Keratinocyte (primary cell): ENCODE results near the gene BOC. TPM values are rescaled to one million over a fixed set of nuclear protein-coding genes. Genes with fewer than 3 reads are reported as not detected.

Experiments
- DNase-seq: peaks from one replicate; pipeline ENCODE4 v3.0.0-alpha.2; 2011; ENCODE audit warnings: low read depth, missing footprints, low spot score
- FAIRE-seq: peaks from 2 replicates; lab custom pipeline; 2011; peaks lifted over from hg19 to GRCh38; lab: Jason Lieb, UNC
- H2AFZ ChIP-seq: 2 replicates; pipeline ENCODE4 v1.6.0; 2012; ENCODE audit warnings: low read length, control low read depth, inconsistent platforms; ENCODE audit not compliant: control insufficient read depth
- H3K27ac ChIP-seq: 2 replicates; pipeline ENCODE4 v1.5.1; 2011; ENCODE audit warnings: low read length; ENCODE audit not compliant: control insufficient read depth, insufficient read depth
- H3K27me3 ChIP-seq: 3 replicates; pipeline ENCODE4 v1.6.0; 2011; ENCODE audit warnings: low read length; ENCODE audit not compliant: control insufficient read depth, insufficient read depth; ENCODE audit errors: extremely low read depth
- H3K36me3 ChIP-seq, 2 experiments: 2 replicates in 1 of 2; 3 replicates in 1 of 2; pipeline ENCODE4 v1.5.1; 2011; ENCODE audit warnings: low read length in 2 of 2, mild to moderate bottlenecking in 1 of 2; ENCODE audit not compliant: control insufficient read depth in 2 of 2, insufficient read depth in 2 of 2; ENCODE audit errors: extremely low read depth in 1 of 2
- H3K4me1 ChIP-seq: 3 replicates; pipeline ENCODE4 v1.5.1; 2011; ENCODE audit warnings: low read length; ENCODE audit not compliant: control insufficient read depth, insufficient read depth; ENCODE audit errors: extremely low read depth
- H3K4me2 ChIP-seq: 3 replicates; pipeline ENCODE4 v1.6.0; 2011; ENCODE audit warnings: low read depth, low read length; ENCODE audit not compliant: control insufficient read depth, insufficient read depth; ENCODE audit errors: extremely low read depth
- H3K4me3 ChIP-seq, 3 experiments: fragments of 200-600 bp in 1 of 3; sonication (generic) in 1 of 3; 2 replicates in 2 of 3; 3 replicates in 1 of 3; pipeline ENCODE4 v1.5.1; 2011 to 2016; ENCODE audit warnings: low read length in 3 of 3, mild to moderate bottlenecking in 3 of 3, control low read depth in 2 of 3, inconsistent platforms in 1 of 3, low read depth in 1 of 3, mixed read lengths in 1 of 3, mixed run types in 1 of 3, moderate library complexity in 1 of 3; ENCODE audit not compliant: control insufficient read depth in 2 of 3, insufficient read depth in 2 of 3; ENCODE audit errors: extremely low read depth in 1 of 3
- H3K79me2 ChIP-seq: 2 replicates; pipeline ENCODE4 v1.6.0; 2012; ENCODE audit warnings: low read length; ENCODE audit not compliant: control insufficient read depth, insufficient read depth
- H3K9ac ChIP-seq: 3 replicates; pipeline ENCODE4 v1.6.0; 2011; ENCODE audit warnings: low read length; ENCODE audit not compliant: control insufficient read depth, insufficient read depth; ENCODE audit errors: extremely low read depth
- H3K9me1 ChIP-seq: 3 replicates; pipeline ENCODE4 v1.6.0; 2011; ENCODE audit warnings: low read length; ENCODE audit not compliant: control insufficient read depth, insufficient read depth; ENCODE audit errors: extremely low read depth
- H3K9me3 ChIP-seq: 2 replicates; pipeline ENCODE4 v1.5.1; 2012; ENCODE audit warnings: low read depth, low read length; ENCODE audit not compliant: control insufficient read depth
- H4K20me1 ChIP-seq: 3 replicates; pipeline ENCODE4 v1.6.0; 2011; ENCODE audit warnings: low read length; ENCODE audit not compliant: control insufficient read depth, insufficient read depth; ENCODE audit errors: extremely low read depth
- CTCF ChIP-seq, 3 experiments: IDR thresholded peaks in 1 of 3; conservative IDR thresholded peaks in 1 of 3; optimal IDR thresholded peaks in 1 of 3; 2 replicates in 2 of 3; 3 replicates in 1 of 3; pipeline versions ENCODE3 to v1.5.1; 2011; ENCODE audit warnings: low read length in 3 of 3, mild to moderate bottlenecking in 3 of 3, moderate library complexity in 2 of 3, control low read depth in 1 of 3, inconsistent platforms in 1 of 3; ENCODE audit not compliant: insufficient read depth in 2 of 3; ENCODE audit errors: extremely low read depth in 1 of 3
- EZH2 ChIP-seq: IDR thresholded peaks from one replicate; pipeline ENCODE4 v1.6.1; 2012; ENCODE audit warnings: inconsistent platforms, mild to moderate bottlenecking, low read length, moderate library complexity
- dilution Hi-C: fragments of 300-500 bp; cut with MboI; formaldehyde crosslinking; loops from one replicate; pipeline ENCODE4 v1.7.0; 2020; ENCODE audit warnings: low sequenced_read_pairs; ENCODE audit not compliant: extremely low pct_ligation_motif_present
- polyA plus RNA-seq, 5 experiments: library from polyadenylated mRNA; depleted of rRNA in 3 of 5; stranded (reverse) in 3 of 5; stranded (forward) in 1 of 5; unstranded in 1 of 5; fragments of >200 nt; gene quantifications; 1 replicate in 1 of 5; 2 replicates in 3 of 5; 3 replicates in 1 of 5; pipeline versions ENCODE4 v1.2.1 to v1.2.3, GENCODE V29; 2011 to 2012; ENCODE audit warnings: missing spikeins in 2 of 5, low read depth in 1 of 5, low replicate concordance in 1 of 5

BOC gene
- polyA plus RNA-seq, 1 donor (not counting 4 experiments of a cell fraction or from before 2014, with no cell fraction given) = 11.2 TPM

DNA sequence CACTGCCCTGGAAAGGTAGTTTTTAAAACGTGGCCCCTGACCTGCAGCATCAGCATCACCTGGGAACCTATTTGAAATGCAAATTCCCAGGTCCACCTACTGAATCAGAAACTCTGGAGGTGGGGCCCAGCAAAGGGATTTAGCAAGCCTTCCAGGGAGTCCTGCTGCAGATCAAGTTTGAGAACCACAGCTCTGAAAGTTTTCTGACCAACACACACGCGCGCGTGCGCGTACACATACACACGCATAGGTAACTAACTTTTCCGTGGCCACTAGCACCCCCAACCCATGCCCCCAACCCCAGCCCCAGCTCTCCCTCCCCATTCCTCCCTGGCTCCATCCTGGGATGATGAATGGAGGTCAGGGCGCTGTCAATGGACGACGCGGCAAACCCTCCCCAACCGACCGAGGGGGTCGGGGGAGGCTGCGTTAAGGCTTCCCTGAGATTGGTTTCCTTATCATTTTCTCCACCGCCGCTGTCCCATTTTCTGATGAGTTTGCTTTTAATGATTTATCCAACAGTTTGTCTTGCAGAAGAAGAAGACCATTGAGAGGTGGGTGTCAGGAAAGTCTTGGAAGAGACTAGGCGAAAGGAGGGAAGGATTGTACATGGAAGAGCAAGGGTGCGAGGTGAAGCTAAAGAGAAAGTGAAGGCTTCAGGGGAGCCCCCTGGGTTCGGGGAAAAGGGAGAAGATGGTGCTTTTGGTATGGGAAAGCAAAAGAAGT lies 590 bp upstream of the BOC start:
- no peaks in the 10 kb centered on the region for H3K36me3 ChIP-seq
- H2AFZ ChIP-seq = peak overlapping the region; percentile 77
- H3K9me3 ChIP-seq = no peaks in the 10 kb centered on the region
- H3K4me2 ChIP-seq = peak overlapping the region; percentile 99
- peak overlapping the region; percentile 79 to 86 (median 82) for H3K4me3 ChIP-seq
- H4K20me1 ChIP-seq = no peaks in the 10 kb centered on the region
- no peak for DNase-seq
- TF ChIP-seq CTCF (optimal IDR thresholded peaks at IDR 0.05 in 1 of 3, IDR thresholded peaks at IDR 0.05 in 1 of 3, conservative IDR thresholded peaks at IDR 0.05 in 1 of 3; ENCODE audit: extremely low read depth in 1 of 3, insufficient read depth in 2 of 3, low read length in 3 of 3) = no peak
- TF ChIP-seq EZH2 = no peak
- H3K4me1 ChIP-seq = peaks cover 32% of the 10 kb centered on the region
- H3K9me1 ChIP-seq = no peaks in the 10 kb centered on the region
- H3K9ac ChIP-seq = peak overlapping the region; percentile 77
- H3K79me2 ChIP-seq = peaks cover 7% of the 10 kb centered on the region
- H3K27me3 ChIP-seq = no peaks in the 10 kb centered on the region
- no peak for FAIRE-seq
- dilution Hi-C loops = no loop called here
- H3K27ac ChIP-seq = peak overlapping the region; percentile 48

GRCh38 chr3:113212150-113212843 lies 940 bp downstream of the BOC start:
- FAIRE-seq (peak; percentile 43), DNase-seq (no peak)
- peak overlapping the region; percentile 99 for H3K4me2 ChIP-seq
- H4K20me1 ChIP-seq = no peaks in the 10 kb centered on the region
- H3K4me1 ChIP-seq = peaks cover 32% of the 10 kb centered on the region
- peak overlapping the region; percentile 77 for H3K9ac ChIP-seq
- peak overlapping the region; percentile 79 to 86 (median 82) for H3K4me3 ChIP-seq
- TF ChIP-seq EZH2 (no peak), CTCF (optimal IDR thresholded peaks at IDR 0.05 in 1 of 3, IDR thresholded peaks at IDR 0.05 in 1 of 3, conservative IDR thresholded peaks at IDR 0.05 in 1 of 3; ENCODE audit: extremely low read depth in 1 of 3, insufficient read depth in 2 of 3, low read length in 3 of 3) (no peak)
- H2AFZ ChIP-seq = peak overlapping the region; percentile 95
- no peaks in the 10 kb centered on the region for H3K27me3 ChIP-seq
- no peaks in the 10 kb centered on the region for H3K9me3 ChIP-seq
- no peaks in the 10 kb centered on the region for H3K36me3 ChIP-seq
- no peaks in the 10 kb centered on the region for H3K9me1 ChIP-seq
- peaks cover 7% of the 10 kb centered on the region for H3K79me2 ChIP-seq
- dilution Hi-C loops = no loop called here
- H3K27ac ChIP-seq = peak overlapping the region; percentile 48
